Ammon's horn (tissue), 1 donor: ENCODE results near the gene ANKFY1.
"Not testable (repeated sequence)": the region's sequence is repeated elsewhere in the genome, so short reads cannot be mapped to it uniquely, and the experiment has no call there.

Source experiments
- DNase-seq: peaks from one replicate; pipeline ENCODE4 v3.0.0-alpha.2; 2016; ENCODE audit warnings: low spot score

ANKFY1 gene

DNA sequence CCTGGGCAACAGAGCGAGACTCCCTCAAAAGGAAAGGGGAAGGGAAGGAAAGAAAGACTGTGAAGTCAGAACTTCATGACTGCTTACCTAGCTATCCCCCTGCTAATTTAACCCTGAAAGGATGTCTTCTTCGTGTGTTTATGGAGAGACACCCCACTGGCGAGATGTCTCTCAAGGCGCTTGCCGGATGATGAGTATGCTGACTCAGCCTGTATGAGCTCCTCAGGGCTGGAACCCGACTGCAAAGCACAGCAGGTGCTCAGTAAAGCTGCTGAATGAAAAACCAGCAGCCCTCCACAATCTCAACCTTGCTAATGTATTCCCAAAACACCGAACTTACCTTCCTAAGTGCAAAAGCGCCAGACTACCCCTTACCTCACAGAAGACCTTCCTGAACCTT lies 2.3 kb downstream of the ANKFY1 start:
- no peak for DNase-seq

DNA sequence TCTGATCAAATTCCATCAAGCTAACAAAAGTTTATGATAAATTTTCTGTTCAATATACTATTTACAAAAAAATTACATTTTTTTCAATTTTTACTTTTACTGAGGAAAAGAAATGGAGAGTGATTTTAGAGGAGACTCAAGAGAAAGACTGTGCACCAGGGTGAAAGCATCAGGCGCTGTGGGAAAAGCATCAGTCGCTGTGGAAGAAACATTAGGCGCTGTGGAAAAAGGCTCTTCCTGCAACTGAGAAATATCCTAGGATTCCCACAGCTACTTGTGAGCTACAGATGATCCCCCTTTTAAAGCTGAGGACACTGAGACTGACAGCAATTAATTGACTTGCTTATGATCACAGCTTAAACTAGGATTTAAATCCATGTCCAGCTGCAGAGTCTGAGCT lies 4.9 kb downstream of the ANKFY1 start:
- DNase-seq, result no peak

DNA sequence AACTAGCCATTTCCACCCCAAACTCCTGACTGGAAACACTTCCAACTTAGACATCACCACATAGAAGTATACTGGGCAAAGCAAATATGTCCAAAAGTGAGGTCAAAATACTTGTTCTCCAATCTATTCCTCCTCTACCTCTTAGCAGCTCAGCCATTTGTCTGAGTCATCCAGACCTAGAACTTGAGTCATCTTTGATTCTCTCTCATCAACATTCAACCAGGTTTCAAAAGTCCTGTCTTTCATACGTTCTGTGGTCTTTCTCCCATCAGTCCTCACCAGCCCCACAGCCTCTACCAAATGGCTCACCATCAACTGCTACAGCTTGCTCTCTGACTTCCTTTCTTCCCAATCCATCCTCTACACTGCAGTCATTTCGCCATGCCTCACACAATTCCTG lies 6.8 kb downstream of the ANKFY1 start:
- DNase-seq, result no peak

DNA sequence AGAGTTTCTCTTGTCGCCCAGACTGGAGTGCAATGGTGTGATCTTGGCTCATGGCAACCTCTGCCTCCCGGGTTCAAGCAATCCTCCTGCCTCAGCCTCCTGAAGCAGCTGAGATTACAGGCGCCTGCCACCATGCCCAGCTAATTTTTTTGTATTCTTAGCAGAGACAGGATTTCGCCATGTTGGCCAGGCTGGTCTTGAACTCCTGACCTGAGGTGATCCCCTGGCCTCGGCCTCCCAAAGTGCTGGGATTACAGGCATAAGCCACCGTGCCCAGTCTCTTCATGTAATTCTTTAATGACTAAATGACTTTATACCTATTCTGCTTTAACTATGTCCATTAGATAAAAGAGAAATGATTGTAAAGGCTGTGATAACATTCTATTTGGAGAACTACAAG lies 8.5 kb downstream of the ANKFY1 start:
- not testable (repeated sequence) for DNase-seq

DNA sequence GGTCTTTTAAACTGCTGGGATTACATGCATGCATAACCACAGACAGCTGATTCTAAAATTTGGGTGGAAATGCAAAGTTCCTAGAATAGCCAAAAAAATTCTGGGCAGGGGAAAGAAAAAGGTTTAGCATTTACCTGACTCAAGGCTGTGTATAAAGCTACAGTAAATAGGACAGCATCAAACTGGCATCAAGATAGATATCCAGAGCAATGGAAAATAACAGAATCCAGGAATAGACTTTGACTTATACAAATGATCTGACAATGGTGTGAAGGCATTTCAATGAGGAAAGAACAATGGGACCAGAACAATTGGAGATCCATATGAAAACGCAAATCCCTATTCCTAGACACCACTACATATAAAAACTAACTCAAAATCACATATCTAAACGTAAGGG lies 12.9 kb downstream of the ANKFY1 start:
- no peak for DNase-seq

DNA sequence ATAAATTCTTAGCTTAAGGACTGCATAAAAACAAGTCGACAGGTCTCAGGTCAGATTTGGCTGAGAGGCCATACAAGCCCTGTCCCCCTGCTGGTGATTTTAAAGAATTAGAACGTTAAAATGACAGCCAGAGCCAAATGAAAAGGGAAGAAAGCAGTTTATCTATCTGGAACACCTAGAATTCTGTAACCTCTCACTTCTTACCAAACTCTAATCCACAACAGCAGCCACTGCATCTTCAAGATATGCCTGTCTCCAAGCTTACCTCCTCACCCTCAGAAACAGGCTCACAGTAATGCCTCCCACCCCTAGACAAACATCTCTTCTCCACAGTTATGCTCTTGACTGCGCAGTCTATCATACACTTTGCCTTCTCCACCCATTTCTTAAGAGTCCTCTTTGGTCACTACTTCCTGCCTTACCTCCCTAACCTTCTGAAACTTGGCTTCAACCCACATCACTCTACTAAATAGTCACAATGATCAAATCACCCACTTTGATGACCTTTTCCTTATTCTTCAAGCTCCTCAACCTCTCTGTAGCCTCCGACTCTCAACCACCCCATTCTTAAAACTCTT lies 14.2 kb downstream of the ANKFY1 start:
- DNase-seq, result no peak

DNA sequence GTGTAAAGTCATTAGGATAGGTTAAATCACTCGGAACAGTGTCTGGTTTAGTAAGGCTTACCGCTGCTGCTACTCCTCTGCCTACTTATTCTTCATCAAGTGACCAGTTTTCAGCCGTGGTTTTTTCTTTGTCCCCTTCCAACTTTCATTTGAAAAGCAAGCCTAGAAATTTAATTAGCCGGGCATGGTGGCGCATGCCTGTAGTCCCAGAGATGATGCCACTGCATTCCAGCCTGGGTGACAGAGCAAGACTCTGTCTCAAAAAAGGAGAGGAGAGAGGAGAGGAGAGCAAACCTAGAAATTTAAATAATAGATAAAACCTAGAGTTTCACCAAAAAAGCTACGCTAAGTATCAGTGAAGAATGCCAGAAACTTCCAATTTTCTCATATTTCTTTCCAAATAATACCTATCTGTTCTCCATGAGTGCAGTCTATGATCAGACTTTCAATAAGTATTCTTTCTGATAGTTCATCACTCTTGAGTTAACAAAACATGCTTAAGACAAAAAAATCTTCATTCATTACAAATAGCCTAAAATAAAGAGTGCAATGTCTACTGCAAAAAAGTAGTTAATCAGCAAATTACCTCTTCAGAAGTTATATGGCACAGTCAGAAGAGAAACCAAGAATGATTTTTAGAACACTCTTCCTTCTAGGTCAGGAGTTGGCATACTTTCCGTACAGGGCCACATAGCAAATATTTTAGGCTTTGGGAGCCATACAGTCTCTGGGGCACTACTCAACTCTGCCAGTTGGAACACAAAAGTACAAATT lies 15.1 kb downstream of the ANKFY1 start:
- DNase-seq, result no peak

DNA sequence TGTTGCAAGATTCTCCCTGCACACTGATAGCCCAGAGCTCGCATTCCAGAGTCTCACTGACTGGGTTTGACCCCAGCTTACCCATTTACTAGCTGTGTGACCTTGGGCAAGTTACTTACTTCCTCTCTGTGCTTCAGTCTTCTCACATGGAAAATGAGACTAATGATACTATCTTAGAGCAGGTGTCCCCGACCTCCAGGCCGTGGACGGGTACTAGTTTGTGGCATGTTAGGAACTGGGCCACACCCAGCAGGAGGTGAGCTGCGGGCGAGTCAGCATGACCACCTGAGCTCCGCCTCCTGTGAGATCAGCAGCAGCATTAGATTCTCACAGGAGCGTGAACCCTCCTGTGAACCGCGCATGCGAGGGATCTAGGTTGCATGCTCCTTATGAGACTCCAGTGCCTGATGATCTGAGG lies 15.8 kb downstream of the ANKFY1 start:
- no peak for DNase-seq

DNA sequence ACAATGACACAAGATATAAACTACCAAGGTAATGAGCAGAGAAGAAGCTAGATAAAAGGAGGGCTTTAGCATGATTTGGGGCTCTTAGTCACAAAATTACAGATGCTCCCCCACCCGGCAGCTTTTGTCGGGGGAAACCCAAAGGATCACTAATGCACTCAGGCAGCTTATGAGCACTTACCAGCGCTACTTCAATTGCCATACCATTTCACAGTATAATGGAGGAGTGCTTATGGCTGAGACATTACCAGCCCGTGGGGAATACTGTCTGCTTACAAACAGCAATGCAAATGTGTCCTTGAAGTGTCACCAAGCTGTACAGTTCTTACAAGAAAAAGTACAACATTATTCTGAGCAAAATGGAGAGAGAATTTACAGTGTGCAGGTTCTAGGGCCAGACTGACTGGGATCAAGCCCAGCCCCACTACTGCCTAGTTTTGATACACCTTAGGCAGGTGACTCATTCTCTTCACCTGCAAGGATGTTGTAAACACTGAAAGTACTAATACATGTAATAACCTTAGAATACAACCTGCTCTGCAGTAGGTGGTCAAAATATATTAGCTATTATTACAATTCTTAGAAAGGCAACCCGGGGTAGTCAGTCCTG lies 16.3 kb downstream of the ANKFY1 start:
- DNase-seq, result no peak

DNA sequence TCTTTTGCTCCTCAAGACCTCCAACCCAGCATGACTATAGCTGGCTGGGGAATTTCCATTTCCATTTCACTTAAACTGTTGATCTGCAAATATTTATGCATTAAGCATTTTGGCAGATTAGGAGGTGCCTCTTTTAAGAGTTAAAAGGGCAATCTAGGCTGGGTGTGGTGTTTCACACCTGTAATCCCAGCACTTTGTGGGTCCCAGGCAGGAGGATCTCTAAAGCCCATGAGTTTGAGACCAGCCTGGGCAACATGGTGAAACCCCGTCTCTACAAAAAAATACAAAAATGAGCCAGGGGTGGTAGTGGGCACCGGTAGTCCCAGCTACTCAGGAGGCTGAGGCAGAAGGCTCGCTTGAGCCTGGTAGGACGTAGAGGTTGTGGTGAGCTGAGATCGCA lies 17.1 kb downstream of the ANKFY1 start:
- DNase-seq, result no peak

DNA sequence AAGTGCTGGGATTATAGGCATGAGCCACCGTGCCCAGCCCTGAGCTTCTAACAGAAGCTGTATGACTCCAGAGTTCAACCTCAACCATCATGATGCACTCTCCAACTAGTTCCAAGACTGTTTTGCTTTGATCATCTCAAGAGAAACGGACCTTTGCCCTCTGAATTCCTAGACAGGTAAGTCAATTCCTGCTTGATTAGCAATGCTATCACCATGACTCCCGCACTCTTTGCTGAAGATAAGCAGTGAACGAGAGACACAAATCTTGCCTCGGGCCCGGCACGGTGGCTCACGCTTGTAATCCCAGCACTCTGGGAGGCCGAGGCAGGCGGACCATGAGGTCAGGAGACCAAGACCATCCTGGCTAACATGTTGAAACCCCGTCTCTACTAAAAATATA lies 22.2 kb downstream of the ANKFY1 start:
- no peak for DNase-seq

DNA sequence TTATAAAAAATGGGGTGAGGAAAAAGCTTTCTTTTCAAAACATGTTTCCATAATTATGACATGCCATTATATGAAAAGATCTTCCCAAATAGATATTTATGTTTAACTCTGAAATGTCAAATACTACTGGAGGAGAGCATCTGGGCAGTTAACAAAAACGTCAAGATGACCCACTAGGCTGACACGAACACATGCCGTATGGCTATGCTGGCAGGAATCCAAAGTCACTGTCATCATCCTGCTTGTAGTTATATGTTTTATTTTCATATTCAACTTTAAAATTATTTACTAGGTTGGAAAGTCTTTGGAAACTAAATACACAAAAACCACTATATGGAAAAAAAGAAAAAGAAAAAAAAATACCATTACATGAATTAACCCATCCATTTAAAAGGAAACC lies 27.3 kb downstream of the ANKFY1 start:
- no peak for DNase-seq

DNA sequence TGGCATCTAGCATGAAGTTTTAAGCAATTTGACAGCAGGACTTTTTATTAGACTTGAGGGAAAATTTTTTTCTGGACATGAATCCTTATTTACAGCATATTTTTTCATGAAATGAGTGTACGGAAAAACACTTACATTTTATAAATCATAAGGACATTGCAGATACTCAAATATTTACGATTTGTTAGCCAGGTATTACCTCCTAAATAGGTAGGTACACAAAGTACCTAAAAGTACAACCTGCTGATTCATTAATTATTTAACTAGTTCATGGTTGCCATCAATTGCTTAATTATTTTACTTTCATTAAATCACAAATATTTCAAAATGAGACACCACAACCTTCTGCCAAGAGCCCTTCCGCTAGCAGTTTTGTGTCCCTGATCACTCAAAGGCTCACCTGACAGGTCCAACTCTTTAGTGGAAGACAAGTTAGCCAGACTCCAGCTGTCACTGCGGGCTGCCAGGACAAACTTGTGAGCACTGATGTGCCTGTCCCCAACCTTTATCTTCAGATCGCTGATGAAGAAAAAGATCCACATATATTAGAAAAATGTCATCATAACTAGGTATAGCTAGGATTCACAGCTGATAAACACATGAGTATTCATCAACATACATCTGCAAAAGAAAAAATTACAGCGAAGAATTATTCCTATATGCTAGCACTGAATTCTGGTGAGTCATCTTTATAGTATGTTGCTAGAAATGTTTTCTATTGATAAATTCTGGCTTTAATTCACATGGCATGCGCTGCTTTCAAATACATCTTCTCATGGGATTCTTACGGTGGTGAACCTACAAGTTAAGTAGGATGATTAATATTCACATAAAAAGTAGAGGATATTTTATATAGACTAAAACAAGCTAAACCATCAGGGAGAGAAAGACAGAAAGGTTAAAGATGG lies 28.2 kb downstream of the ANKFY1 start:
- no peak for DNase-seq

DNA sequence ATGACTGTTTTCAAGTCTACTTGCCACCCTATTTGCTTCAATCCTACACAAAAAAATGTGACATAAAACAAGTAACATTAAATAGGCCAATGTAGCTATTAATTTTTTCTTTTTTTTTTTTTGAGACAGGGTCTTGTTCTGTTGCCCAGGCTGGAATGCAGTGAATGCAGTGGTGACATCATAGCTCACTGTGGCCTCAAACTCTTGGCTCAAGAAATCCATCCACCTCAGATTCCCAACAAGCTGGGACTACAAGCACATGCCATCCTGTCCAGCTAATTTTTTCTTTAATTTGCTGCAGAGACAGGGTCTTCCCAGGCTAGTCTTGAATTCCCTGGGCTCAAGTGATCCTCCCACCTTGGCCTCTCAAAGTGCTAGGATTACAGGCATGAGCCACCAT lies 29.4 kb downstream of the ANKFY1 start:
- no peak for DNase-seq

DNA sequence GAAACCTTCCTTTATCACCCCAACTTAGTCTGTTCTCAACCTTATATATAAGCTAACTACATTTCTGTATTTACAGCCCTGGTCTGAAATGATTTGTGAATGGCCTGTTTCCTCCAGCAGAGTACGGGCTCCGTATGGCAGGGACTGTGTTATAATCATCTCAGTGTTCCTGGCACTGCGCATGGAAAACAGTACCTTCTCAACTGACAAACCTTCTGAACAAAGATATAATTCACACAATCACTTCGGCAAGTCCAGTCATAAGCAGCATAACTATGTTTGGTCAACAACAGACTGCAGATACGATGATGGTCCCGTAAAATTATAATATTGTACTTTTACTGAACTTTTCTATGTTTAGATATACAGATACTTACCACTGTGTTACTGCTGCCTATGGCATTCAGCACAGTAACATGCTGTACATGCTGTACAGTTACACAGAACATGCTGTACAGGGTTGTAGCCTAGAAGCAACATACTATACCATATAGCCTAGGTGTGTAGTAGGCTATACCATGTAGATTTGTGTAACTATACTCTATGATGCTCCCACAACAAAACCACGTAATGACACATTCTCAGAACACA lies 30.0 kb downstream of the ANKFY1 start:
- DNase-seq, result peak; percentile 27

DNA sequence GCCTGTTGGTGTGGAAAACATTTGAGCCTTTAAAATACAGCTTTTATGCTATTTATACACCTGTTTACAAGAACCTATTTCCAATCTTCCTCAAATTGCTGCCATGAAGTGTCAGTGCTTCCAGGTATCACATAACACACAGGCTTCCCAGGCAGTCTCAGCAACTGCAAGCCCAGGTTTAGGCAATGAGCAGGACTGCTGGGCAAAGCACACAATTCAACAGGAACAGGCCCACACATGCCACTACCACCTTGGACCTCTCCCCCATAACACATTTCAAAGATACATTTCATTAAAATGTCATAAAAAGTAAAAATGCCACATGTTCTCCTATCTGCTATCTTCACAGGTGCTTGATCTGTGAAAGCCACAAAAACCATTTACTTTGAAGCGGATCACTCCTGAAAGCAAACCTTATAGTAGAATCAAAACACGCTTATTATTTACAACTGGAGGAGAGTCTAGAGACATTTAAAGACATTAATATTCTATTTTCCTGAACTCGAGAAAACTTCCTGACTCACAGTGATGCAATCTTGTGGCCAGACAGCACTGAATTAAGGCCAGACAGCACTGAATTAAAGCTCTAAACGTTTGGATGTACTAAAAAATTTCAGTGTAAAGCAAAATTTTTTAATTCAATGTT lies 31.5 kb downstream of the ANKFY1 start:
- no peak for DNase-seq

DNA sequence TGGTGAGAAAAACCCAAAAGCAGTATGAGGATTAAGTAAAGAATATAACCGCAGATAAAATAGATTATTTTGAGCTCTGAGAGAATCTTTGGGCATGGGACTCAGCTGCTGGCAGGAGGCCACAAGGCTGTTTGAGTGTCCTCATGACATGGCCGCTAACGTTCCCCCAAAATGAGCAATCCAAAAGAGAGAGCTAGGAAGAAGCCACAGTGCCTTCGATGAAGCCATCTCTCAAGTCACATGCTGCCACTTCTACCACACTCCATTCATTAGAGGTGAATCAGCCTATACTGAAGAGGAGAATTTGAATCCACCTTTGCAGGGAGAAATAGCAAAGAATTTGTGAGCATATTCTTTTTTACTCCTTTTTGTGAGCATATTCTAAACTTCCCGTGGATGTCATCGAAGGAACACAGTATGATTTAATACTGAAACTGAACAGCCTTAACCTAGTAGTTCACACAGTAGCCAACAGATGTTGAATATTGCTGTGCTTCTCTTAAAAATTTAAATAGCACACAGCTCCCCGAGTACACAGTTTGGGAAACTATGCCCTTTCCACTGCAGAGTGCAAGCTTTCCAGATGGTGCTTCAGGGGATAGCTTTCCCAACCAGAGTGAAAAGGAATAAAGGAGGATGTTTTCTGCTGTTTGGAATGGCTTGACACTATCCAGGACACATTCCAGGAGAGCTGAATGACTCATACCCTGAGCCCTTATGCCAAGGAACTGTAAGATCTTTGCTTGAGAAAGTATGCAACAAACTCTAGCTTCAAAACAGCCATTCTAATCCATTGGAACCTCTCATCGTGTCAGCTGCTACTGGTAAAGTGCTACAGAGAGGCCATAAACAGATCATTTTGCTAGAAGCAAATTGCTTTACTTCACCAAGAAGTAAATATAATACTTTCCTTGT lies 33.9 kb downstream of the ANKFY1 start:
- peak; percentile 72 for DNase-seq

DNA sequence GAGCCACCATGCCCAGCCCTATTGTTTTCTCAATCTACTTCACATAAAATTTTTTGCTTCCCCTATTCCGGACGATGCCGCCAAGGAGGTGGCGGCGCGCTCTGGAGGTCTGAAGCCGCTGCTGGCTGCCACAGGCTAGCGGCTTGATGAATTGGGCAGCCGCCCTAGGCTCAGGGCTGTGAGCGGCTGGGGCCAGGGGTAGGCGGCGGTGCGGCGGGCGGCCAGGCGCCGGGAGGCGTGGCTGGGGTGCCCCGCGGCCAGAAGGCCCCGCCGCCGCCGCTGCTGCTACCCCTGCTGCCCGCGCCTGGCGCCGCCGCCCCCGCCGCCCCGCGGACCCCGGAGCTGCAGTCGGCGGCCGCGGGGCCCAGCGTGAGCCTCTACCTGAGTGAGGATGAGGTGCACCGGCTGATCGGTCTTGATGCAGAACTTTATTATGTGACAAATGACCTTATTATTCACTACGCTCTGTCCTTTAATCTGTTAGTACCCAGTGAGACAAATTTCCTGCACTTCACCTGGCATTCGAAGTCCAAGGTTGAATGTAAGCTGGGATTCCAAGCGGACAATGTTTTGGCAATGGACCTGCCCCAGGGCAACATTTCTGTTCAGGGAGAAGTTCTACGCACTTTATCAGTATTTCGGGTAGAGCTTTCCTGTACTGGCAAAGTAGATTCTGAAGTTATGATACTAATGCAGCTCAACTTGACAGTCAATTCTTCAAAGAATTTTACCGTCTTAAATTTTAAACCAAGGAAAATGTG lies 41.7 kb downstream of the ANKFY1 start:
- DNase-seq, result no peak

DNA sequence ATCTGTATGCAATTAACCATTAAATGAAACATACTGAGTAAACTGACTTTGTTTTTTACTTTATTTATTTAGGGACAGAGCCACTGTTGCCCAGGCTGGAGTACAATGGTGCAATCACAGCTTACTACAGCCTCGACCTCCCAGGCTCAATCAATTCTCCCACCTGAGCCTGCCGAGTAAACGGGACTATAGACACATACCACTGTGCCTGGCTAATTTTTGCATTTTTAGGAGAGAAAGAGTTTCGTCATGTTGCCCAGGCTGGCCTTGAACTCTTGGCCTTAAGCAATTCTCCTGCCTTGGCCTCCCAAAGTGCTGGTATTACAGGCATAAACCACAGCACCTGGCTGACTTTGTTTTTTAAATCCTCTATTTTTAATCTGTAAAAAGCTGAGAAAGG lies 42.6 kb downstream of the ANKFY1 start:
- DNase-seq, result no peak

DNA sequence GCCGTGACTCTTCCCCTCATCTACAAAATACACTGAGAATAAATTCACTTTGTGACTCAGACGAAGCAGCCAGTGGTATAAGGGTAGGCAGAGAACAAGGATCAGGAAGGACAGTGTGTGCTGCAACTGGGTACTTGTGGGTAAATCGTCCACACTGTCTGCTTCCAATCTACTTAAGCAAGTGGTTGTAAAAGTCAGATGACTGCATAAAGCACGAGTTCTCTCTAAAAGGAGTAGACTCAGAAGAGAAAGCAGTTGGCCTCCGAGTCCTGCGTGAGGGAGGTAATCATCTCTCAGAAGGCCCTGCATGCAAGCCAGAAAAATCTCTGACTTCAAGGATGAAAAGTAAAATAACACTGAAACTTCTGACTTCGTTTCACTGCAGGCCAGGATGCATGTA lies 43.1 kb downstream of the ANKFY1 start:
- DNase-seq, result peak; percentile 17
